H1 (cell line): Measurements from ENCODE around the gene MIXL1. TPM values are rescaled to one million over a fixed set of nuclear protein-coding genes. Genes with fewer than 3 reads are reported as not detected.

Experiments used
- CTCF ChIA-PET: fragments of 300-600 bp; sonication (Branson Sonifier 250); formaldehyde crosslinking; loops from one replicate; lab custom pipeline; 2021; ENCODE audit not compliant: partially characterized antibody; lab: Charles Lee
- POLR2A ChIA-PET: fragments of 300-600 bp; sonication (Branson Sonifier 250); formaldehyde crosslinking; loops from one replicate; lab custom pipeline; 2021; ENCODE audit warnings: inconsistent platforms; ENCODE audit not compliant: partially characterized antibody; lab: Charles Lee
- DNase-seq, 2 experiments: peaks; one replicate each; pipeline versions ENCODE4 v3.0.0 to v3.0.0-alpha.2; 2010 to 2022; ENCODE audit warnings: low spot score in 2 of 2, low read depth in 1 of 2, mixed read lengths in 1 of 2
- FAIRE-seq: peaks from 2 replicates; lab custom pipeline; 2011; peaks lifted over from hg19 to GRCh38; lab: Jason Lieb, UNC
- H2AFZ ChIP-seq: 2 replicates; pipeline ENCODE4 v1.8.1; 2012; ENCODE audit warnings: low read length, inconsistent platforms
- H2AK5ac ChIP-seq: 2 replicates; pipeline ENCODE4 v1.6.1; 2013; ENCODE audit warnings: low read depth, low read length
- H2BK120ac ChIP-seq: replicated peaks from 2 replicates; pipeline ENCODE3; 2013; ENCODE audit warnings: low read depth, low read length, inconsistent platforms
- H2BK12ac ChIP-seq: 2 replicates; pipeline ENCODE4 v1.6.1; 2013; ENCODE audit warnings: low read depth, low read length
- H2BK15ac ChIP-seq: 2 replicates; pipeline ENCODE4 v1.6.1; 2013; ENCODE audit warnings: low read length
- H2BK20ac ChIP-seq: 2 replicates; pipeline ENCODE4 v1.6.1; 2013; ENCODE audit warnings: low read length
- H2BK5ac ChIP-seq: 2 replicates; pipeline ENCODE4 v1.6.1; 2013; ENCODE audit warnings: low read depth, low read length
- H3K14ac ChIP-seq: 2 replicates; pipeline ENCODE4 v1.6.1; 2013; ENCODE audit warnings: inconsistent platforms; ENCODE audit not compliant: insufficient read length
- H3K18ac ChIP-seq: 2 replicates; pipeline ENCODE4 v1.6.1; 2013; ENCODE audit warnings: low read length; ENCODE audit errors: extremely low read depth
- H3K23ac ChIP-seq: 2 replicates; pipeline ENCODE4 v1.6.1; 2013; ENCODE audit warnings: inconsistent platforms; ENCODE audit not compliant: insufficient read length
- H3K23me2 ChIP-seq: 2 replicates; pipeline ENCODE4 v1.6.1; 2013; ENCODE audit warnings: low read depth, low read length
- H3K27ac ChIP-seq: 2 replicates; pipeline ENCODE4 v1.6.1; 2011; ENCODE audit warnings: low read depth, low read length, inconsistent platforms
- H3K27me3 ChIP-seq, 4 experiments: replicated peaks in 1 of 4; 1 replicate in 1 of 4; 2 replicates in 3 of 4; pipeline versions ENCODE4 v1.6.1 to v1.8.1; 2011 to 2013; ENCODE audit warnings: low read length in 3 of 4, mild to moderate bottlenecking in 3 of 4, inconsistent platforms in 2 of 4, mixed read lengths in 2 of 4, moderate library complexity in 1 of 4; ENCODE audit not compliant: control insufficient read depth in 3 of 4, insufficient read depth in 3 of 4; ENCODE audit errors: extremely low read depth in 1 of 4
- H3K36me3 ChIP-seq, 4 experiments: 2 replicates each; pipeline versions ENCODE4 v1.6.1 to v1.8.1; 2011 to 2013; ENCODE audit warnings: mild to moderate bottlenecking in 4 of 4, low read length in 3 of 4, moderate library complexity in 2 of 4, control low read depth in 1 of 4, inconsistent platforms in 1 of 4; ENCODE audit not compliant: insufficient read depth in 4 of 4, control insufficient read depth in 2 of 4
- H3K4ac ChIP-seq: replicated peaks from 2 replicates; pipeline ENCODE3; 2013; ENCODE audit warnings: low read length, low read depth, mixed read lengths, inconsistent platforms; ENCODE audit not compliant: insufficient read length
- H3K4me1 ChIP-seq, 4 experiments: replicated peaks in 1 of 4; 1 replicate in 1 of 4; 2 replicates in 3 of 4; pipeline versions ENCODE4 v1.6.1 to v1.8.1; 2011 to 2013; ENCODE audit warnings: low read length in 3 of 4, inconsistent platforms in 2 of 4, mixed read lengths in 1 of 4; ENCODE audit not compliant: insufficient read depth in 4 of 4, control insufficient read depth in 3 of 4
- H3K4me2 ChIP-seq, 2 experiments: 2 replicates each; pipeline versions ENCODE4 v1.6.1 to v1.8.1; 2011 to 2013; ENCODE audit warnings: low read depth in 2 of 2, low read length in 2 of 2, control low read depth in 1 of 2, inconsistent platforms in 1 of 2, mild to moderate bottlenecking in 1 of 2; ENCODE audit not compliant: insufficient read depth in 1 of 2
- H3K4me3 ChIP-seq, 4 experiments: fragments of 200-600, 300-600 bp in 1 of 4; sonication (generic), shearing (Covaris generic), sonication (Bioruptor Twin) in 1 of 4; 2 replicates each; pipeline versions ENCODE4 v1.5.1 to v1.8.1; 2011 to 2016; ENCODE audit warnings: low read length in 4 of 4, low read depth in 3 of 4, control low read depth in 2 of 4, inconsistent platforms in 2 of 4, mild to moderate bottlenecking in 2 of 4, mixed read lengths in 1 of 4, moderate library complexity in 1 of 4; ENCODE audit not compliant: insufficient read depth in 2 of 4; ENCODE audit errors: extremely low read depth in 1 of 4
- H3K56ac ChIP-seq: replicated peaks from 2 replicates; pipeline ENCODE3; 2013; ENCODE audit warnings: low read depth, mild to moderate bottlenecking, mixed read lengths, low read length, inconsistent platforms; ENCODE audit not compliant: insufficient read length
- H3K79me1 ChIP-seq: 2 replicates; pipeline ENCODE4 v1.6.1; 2013; ENCODE audit warnings: low read depth, low read length, control low read depth
- H3K79me2 ChIP-seq, 2 experiments: 2 replicates each; pipeline versions ENCODE4 v1.6.1 to v1.8.1; 2012 to 2013; ENCODE audit warnings: low read length in 2 of 2, mild to moderate bottlenecking in 2 of 2, inconsistent platforms in 1 of 2; ENCODE audit not compliant: insufficient read depth in 2 of 2, control insufficient read depth in 1 of 2
- H3K9ac ChIP-seq, 4 experiments: replicated peaks in 1 of 4; 1 replicate in 1 of 4; 2 replicates in 3 of 4; pipeline versions ENCODE4 v1.6.1 to v1.8.1; 2011 to 2013; ENCODE audit warnings: low read depth in 3 of 4, low read length in 3 of 4, control low read depth in 2 of 4, mild to moderate bottlenecking in 2 of 4, moderate library complexity in 2 of 4, inconsistent platforms in 1 of 4; ENCODE audit errors: extremely low read depth in 1 of 4
- H3K9me3 ChIP-seq, 2 experiments: 2 replicates each; pipeline versions ENCODE4 v1.6.1 to v1.8.1; 2012 to 2013; ENCODE audit warnings: mild to moderate bottlenecking in 2 of 2, moderate library complexity in 2 of 2, control low read depth in 1 of 2, inconsistent platforms in 1 of 2, low read depth in 1 of 2, low read length in 1 of 2, mixed read lengths in 1 of 2; ENCODE audit not compliant: insufficient read depth in 2 of 2
- H4K20me1 ChIP-seq, 2 experiments: replicated peaks in 1 of 2; 2 replicates each; pipeline versions ENCODE3 to v1.8.1; 2011 to 2013; ENCODE audit warnings: inconsistent platforms in 2 of 2, low read length in 2 of 2, mild to moderate bottlenecking in 1 of 2; ENCODE audit not compliant: insufficient read depth in 2 of 2, control insufficient read depth in 1 of 2
- H4K5ac ChIP-seq: 2 replicates; pipeline ENCODE4 v1.6.1; 2013; ENCODE audit warnings: low read length, low read depth, mixed read lengths, inconsistent platforms; ENCODE audit not compliant: insufficient read length
- H4K8ac ChIP-seq: 2 replicates; pipeline ENCODE4 v1.8.0; 2013; ENCODE audit warnings: mild to moderate bottlenecking, moderate library complexity, low read length, inconsistent platforms; ENCODE audit not compliant: insufficient read depth; ENCODE audit errors: extremely low read depth
- H4K91ac ChIP-seq: replicated peaks from 2 replicates; pipeline ENCODE3; 2013; ENCODE audit warnings: low read length, mixed read lengths, inconsistent platforms; ENCODE audit not compliant: insufficient read length
- E2F6 ChIP-seq: IDR thresholded peaks from 2 replicates; pipeline ENCODE4 v1.6.1; 2012; ENCODE audit warnings: inconsistent platforms
- HDAC2 ChIP-seq, 2 experiments: fragments of 300-600 bp in 1 of 2; sonication (generic) in 1 of 2; IDR thresholded peaks; 2 replicates each; pipeline ENCODE4 v1.6.1; 2011 to 2012; ENCODE audit warnings: low read depth in 2 of 2, low read length in 2 of 2, mild to moderate bottlenecking in 2 of 2, moderate library complexity in 2 of 2, borderline replicate concordance in 1 of 2, inconsistent platforms in 1 of 2
- KDM1A ChIP-seq: fragments of 200-600, 300-600 bp; sonication (generic); IDR thresholded peaks from 2 replicates; pipeline ENCODE4 v1.7.1; 2016; ENCODE audit warnings: mild to moderate bottlenecking, low read length, borderline replicate concordance
- KDM4A ChIP-seq: IDR thresholded peaks from one replicate; pipeline ENCODE4 v1.7.1; 2012; ENCODE audit warnings: low read depth, mild to moderate bottlenecking, moderate library complexity, low read length, inconsistent platforms; ENCODE audit not compliant: severe bottlenecking
- RFX5 ChIP-seq: IDR thresholded peaks from 2 replicates; pipeline ENCODE4 v1.6.1; 2011; ENCODE audit warnings: low read depth, low read length, improper control_type of control experiment, borderline replicate concordance
- SP1 ChIP-seq: IDR thresholded peaks from 2 replicates; pipeline ENCODE4 v1.6.1; 2011; ENCODE audit warnings: low read depth, low read length
- USF2 ChIP-seq: IDR thresholded peaks from 2 replicates; pipeline ENCODE4 v1.6.1; 2011; ENCODE audit warnings: low read length, improper control_type of control experiment
- YY1 ChIP-seq: IDR thresholded peaks from 2 replicates; pipeline ENCODE4 v1.6.1; 2011; ENCODE audit warnings: low read depth, mild to moderate bottlenecking, low read length
- WGBS, 2 experiments: shearing (Covaris generic) in 1 of 2; methylation state at CpG; one replicate each; pipeline versions ENCODE4 v1.1.6 to v1.1.7; 2013 to 2015; ENCODE audit warnings: low lambda C conversion rate in 2 of 2, mixed read lengths in 2 of 2, inconsistent platforms in 1 of 2, low coverage in 1 of 2, missing lambda C conversion rate in 1 of 2; ENCODE audit not compliant: insufficient replicate concordance in 2 of 2, insufficient coverage in 1 of 2, insufficient read length in 1 of 2; ENCODE audit errors: extremely low coverage in 1 of 2, missing lambda C conversion rate in 1 of 2; 5-methylcytosine and 5-hydroxymethylcytosine counted together
- polyA plus RNA-seq, 7 experiments: library from polyadenylated mRNA; depleted of rRNA in 3 of 7; stranded (reverse) in 5 of 7; unstranded in 2 of 7; fragments of >200 nt in 5 of 7; fragments of 200-250 nt in 2 of 7; gene quantifications; 1 replicate in 5 of 7; 2 replicates in 1 of 7; 4 replicates in 1 of 7; pipeline versions ENCODE4 v1.2.1 to v1.2.3, GENCODE V29; 2011 to 2013; ENCODE audit warnings: missing spikeins in 2 of 7, mixed read lengths in 2 of 7
- total RNA-seq: library from RNA; stranded (reverse); fragmentation: NEBNext Ultra II Directional; extraction: Animal tissue kit (Norgen Biotek cat#: 25700); gene quantifications from 2 replicates; pipeline ENCODE4 v1.2.1, GENCODE V29; 2021

MIXL1 gene
- total and polyA plus RNA-seq, 2 of the 8 experiments (the other 6 are each of a cell fraction or from before 2014, with no cell fraction given): 1.5 to 1.8 TPM

- ChIA-PET POLR2A (interaction anchor here (0.7 to 1.5 kb wide), 3 partner anchors 9 to 87 kb away, joined by 3 to 4 read pairs (median 3); partner anchors contain the start of gene MIXL1), CTCF (interaction anchor here (0.9 to 6.3 kb wide), 9 partner anchors 10 to 115 kb away, joined by 3 to 39 read pairs (median 6); partner anchors contain the start of gene MIXL1)
- H3K9ac ChIP-seq: no peak overlapping the region
- no peak overlapping the region for H3K14ac ChIP-seq
- peak overlapping the region; percentile 66; the same call in 1 of the 2 replicates for H2BK20ac ChIP-seq
- peak overlapping the region in 2 of 4 experiments; percentile 7 to 20; a peak in 2 of 8 replicates for H3K4me3 ChIP-seq
- H2BK12ac ChIP-seq: peak overlapping the region; percentile 97; the same call in 1 of the 2 replicates
- peaks cover 2 to 19% (median 8%) of the 10 kb centered on the region in 4 experiments for H3K4me1 ChIP-seq
- peak overlapping the region; percentile 71; the same call in 1 of the 2 replicates for H2BK5ac ChIP-seq
- no peak overlapping the region for H3K4ac ChIP-seq
- H4K8ac ChIP-seq: no peak overlapping the region
- no peak overlapping the region for H3K27ac ChIP-seq
- no peaks in the 10 kb centered on the region for H3K23me2 ChIP-seq
- no peaks in the 10 kb centered on the region for H3K79me1 ChIP-seq
- H4K20me1 ChIP-seq: no peaks in the 10 kb centered on the region
- no peak overlapping the region for H2AK5ac ChIP-seq
- no peaks in the 10 kb centered on the region for H3K9me3 ChIP-seq
- no peak overlapping the region for H4K5ac ChIP-seq
- H4K91ac ChIP-seq: peak overlapping the region; percentile 3
- H3K56ac ChIP-seq: no peak overlapping the region
- H3K27me3 ChIP-seq: peaks cover 0 to 4% (median 1%) of the 10 kb centered on the region in 4 experiments; a peak in 2 of 7 replicates
- 0 out of 2 replicates have a peak overlapping the region, but pooled peaks have one; percentile 20 for H3K18ac ChIP-seq
- no peaks in the 10 kb centered on the region for H3K79me2 ChIP-seq
- DNase-seq: no peak
- no peak overlapping the region for H2AFZ ChIP-seq
- H3K36me3 ChIP-seq: no peaks in the 10 kb centered on the region
- no peak for FAIRE-seq
- no peak overlapping the region for H3K23ac ChIP-seq
- 24% methylated on average over 7 of the region's 7 CpGs; no CpG with 5 or more reads in 1 of the 2 experiments for WGBS, 2 experiments
- H2BK15ac ChIP-seq: 0 out of 2 replicates have a peak overlapping the region, but pooled peaks have one; percentile 20
- H2BK120ac ChIP-seq: no peak overlapping the region
- H3K4me2 ChIP-seq: peak overlapping the region; percentile 43 to 53; a peak in 3 of 4 replicates
- TF ChIP-seq KDM1A: peak; percentile 95; the same call in 1 of the 2 replicates
- no peak for TF ChIP-seq KDM4A
- 0 out of 2 replicates have a peak, but pooled peaks have one; percentile 10 for TF ChIP-seq SP1
- TF ChIP-seq YY1: 0 out of 2 replicates have a peak, but pooled peaks have one; percentile 9
- TF ChIP-seq HDAC2 (IDR thresholded peaks at IDR 0.05; ENCODE audit: borderline replicate concordance in 1 of 2, low read depth in 2 of 2, low read length in 2 of 2): peak in 1 of 2 experiments; percentile 88; a peak in 2 of 4 replicates
- peak; percentile 45; the same call in 1 of the 2 replicates for TF ChIP-seq E2F6
- peak; percentile 27; the same call in 1 of the 2 replicates for TF ChIP-seq USF2
- no peak for TF ChIP-seq RFX5
Observed at GRCh38 chr1:226210571-226211176, 12.8 kb upstream of the MIXL1 start.
